AG10803 (cell line): ENCODE data around the gene THSD4.

ENCODE experiments used
- DNase-seq: peaks from one replicate; pipeline ENCODE4 v3.0.0; 2010; ENCODE audit warnings: low read depth
- H3K4me3 ChIP-seq: 2 replicates; pipeline ENCODE4 v1.5.1; 2011; ENCODE audit warnings: mild to moderate bottlenecking, low read length, control low read depth
- CTCF ChIP-seq: conservative IDR thresholded peaks from 2 replicates; pipeline ENCODE4 v1.5.1; 2011; ENCODE audit warnings: mild to moderate bottlenecking, low read length, control low read depth, inconsistent platforms

The THSD4 gene

GRCh38 chr15:71674354-71674753, 559.1 kb downstream of the THSD4 start:
- no peak for DNase-seq
- no peak overlapping the region for H3K4me3 ChIP-seq

GRCh38 chr15:71677352-71677751, 562.1 kb downstream of the THSD4 start:
- no peak for DNase-seq
- no peak overlapping the region for H3K4me3 ChIP-seq
- no peak for TF ChIP-seq CTCF

More at GRCh38 chr15:71674354-71674753, 559.1 kb downstream of the THSD4 start:
- TF ChIP-seq CTCF, result no peak

- DNase-seq, result no peak
- no peak for TF ChIP-seq CTCF
- H3K4me3 ChIP-seq, result no peak overlapping the region
Measured at GRCh38 chr15:71677766-71678165, 562.5 kb downstream of the THSD4 start.

GRCh38 chr15:71678191-71678590, 562.9 kb downstream of the THSD4 start:
- no peak overlapping the region for H3K4me3 ChIP-seq
- no peak for TF ChIP-seq CTCF

GRCh38 chr15:71678605-71679004, 563.3 kb downstream of the THSD4 start:
- no peak overlapping the region for H3K4me3 ChIP-seq
- no peak for TF ChIP-seq CTCF
- DNase-seq, result no peak

More at GRCh38 chr15:71678191-71678590, 562.9 kb downstream of the THSD4 start:
- no peak for DNase-seq

GRCh38 chr15:71679223-71679792, 564.0 kb downstream of the THSD4 start:
- DNase-seq, result no peak
- TF ChIP-seq CTCF, result no peak
- no peak overlapping the region for H3K4me3 ChIP-seq

- no peak for TF ChIP-seq CTCF
- DNase-seq, result peak; percentile 47
- no peak overlapping the region for H3K4me3 ChIP-seq
Measured at GRCh38 chr15:71679793-71680353, 564.6 kb downstream of the THSD4 start.
